ENCODE measurements around the gene DMD.
"Not testable (repeated sequence)": the region's sequence is repeated elsewhere in the genome, so short reads cannot be mapped to it uniquely, and the experiment has no call there.

The DMD gene

DNA sequence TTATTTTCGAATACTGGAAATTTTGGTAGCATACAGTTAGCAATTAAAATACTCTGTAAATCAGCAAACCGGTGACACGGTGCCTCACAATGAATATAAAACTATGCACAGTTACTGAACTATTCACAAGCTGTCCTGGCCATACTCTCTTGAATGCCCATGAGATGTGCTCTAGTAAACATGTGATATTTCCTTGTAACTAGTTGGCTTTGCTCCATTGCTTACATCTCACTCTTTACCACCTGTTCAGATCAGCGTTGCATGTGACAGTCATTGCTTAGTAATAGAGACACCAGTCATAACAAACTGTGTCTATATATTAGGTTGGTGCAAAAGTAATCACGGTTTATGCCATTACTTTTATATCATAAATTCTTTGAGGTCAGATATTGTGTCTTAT lies 1241.6 kb downstream of the DMD start:
- DNase-seq: no peak

DNA sequence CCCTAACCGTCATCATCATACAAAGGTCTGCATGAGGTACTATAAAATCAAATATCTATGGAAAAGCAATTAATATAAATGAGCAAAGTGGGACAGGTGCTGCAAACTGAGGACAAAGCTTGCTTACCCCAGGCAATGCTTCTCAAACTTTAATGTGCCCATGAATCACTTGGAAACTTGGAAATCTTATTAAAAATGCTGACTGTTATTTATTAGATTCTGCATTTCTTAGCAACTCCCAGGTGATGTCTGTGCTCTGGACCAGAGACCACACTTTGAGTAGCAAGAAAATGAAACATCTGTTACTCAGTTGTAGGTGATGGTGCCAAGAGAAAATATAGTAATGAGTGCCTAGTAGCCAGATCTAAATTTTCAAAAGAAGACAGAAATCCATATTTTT lies 1249.1 kb downstream of the DMD start:
- no peak for DNase-seq

DNA sequence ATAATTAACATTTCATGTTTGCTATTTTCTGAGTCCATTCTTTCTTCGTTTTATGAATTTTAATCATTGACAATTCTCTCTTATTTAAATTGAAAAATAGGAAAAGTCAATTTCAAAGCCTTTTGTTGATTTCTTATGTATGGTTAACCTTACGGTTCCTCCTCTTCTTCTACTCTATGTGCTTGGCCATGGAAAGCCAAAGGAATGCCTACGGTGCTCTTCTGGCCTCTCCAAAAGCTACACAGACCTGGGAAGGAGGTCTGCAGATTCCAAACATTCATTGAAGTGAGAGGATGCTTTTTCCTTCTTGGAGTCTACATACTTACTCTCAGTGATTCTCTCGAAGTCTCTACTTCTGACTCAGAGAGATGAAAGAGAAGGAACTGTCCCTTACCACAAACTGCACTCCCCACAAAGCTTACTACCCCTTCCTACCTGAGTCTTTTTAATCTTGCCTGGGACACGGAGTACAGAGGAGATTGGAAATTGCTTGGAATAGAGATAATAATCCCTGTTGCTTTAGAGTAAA lies 1276.4 kb downstream of the DMD start:
- DNase-seq: no peak

DNA sequence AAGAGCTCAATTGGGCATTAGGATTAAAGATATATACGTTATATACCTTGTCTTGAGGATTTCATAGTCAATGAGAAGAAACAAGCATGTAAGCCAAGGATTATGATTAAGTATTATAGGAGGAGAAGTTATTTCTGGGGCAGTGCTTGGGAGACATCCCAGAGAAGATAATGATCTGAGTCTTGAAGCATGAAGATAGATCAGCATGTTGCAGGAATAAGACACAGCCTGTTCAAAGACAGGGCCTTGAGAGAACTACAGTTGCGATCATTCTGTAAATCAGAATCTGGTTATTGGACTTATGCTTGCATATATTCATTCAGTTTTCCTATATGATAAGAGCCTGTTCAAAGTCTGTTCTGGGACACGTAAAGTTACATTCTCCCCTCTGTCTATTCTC lies 1277.3 kb downstream of the DMD start:
- DNase-seq: no peak

DNA sequence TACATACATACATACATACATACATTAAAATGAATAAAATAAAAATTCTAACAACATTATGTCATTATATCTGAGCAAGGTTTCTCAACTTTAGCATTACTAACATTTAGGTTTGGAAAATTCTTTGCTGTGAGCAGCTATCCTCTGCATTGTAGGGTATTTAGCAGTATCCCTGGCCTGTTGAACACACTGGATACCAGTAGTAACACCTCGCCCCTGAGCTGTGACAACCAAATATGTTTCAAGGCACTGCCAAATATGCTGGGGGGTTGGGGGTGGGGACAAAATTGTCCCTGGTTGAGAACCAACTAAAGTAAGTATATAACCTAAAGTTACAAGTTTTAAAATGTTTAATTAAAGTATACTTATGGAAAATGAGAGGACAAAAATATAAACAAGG lies 1278.6 kb downstream of the DMD start:
- DNase-seq: no peak

DNA sequence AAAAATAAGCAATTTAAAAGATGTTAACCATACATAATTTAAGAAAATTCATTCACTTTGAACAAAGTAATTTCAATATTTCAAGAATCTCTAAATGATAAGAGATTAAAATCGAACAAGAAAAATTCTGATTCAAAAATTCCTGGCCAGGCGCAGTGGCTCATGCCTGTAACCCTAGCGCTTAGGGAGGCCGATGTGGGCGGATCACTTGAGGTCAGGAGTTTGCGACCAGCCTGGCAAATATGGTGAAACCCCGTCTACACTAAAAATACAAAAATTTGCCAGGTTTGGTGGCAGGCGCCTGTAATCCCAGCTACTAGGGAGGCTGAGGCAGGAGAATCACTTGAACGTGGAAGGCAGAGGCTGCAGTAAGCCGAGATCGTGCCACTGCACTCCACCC lies 1279.0 kb downstream of the DMD start:
- not testable (repeated sequence) for DNase-seq

DNA sequence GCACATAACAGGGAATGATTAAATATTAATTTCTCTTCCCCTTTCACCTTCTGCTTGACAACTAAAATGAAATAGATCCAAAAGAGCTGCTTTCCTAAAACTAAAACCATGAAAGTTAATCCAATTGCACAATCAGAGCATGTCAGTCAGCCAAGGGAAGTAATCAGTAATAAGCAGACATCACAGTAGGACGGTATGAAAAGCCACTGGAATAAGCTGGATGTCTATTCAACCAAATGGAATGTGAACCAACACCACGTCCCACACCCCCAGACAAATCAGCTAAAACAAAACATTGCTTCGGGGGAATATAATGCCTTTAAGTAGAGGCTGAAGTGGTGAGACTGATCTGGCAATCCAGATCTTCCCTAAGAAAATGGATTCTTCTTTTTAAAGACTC lies 1280.1 kb downstream of the DMD start:
- no peak for DNase-seq

DNA sequence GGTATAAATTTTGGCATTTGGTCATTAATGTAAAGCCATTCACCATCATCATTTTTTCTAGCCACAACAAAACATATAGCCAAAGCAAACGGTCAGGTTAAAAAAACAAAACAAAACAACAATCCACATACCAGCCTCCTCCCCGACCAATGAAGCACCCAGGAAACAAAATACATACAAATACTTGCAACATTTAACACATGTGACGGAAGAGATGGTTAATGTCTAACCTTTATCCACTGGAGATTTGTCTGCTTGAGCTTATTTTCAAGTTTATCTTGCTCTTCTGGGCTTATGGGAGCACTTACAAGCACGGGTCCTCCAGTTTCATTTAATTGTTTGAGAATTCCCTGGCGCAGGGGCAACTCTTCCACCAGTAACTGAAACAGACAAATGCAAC lies 1282.0 kb downstream of the DMD start:
- DNase-seq: no peak

DNA sequence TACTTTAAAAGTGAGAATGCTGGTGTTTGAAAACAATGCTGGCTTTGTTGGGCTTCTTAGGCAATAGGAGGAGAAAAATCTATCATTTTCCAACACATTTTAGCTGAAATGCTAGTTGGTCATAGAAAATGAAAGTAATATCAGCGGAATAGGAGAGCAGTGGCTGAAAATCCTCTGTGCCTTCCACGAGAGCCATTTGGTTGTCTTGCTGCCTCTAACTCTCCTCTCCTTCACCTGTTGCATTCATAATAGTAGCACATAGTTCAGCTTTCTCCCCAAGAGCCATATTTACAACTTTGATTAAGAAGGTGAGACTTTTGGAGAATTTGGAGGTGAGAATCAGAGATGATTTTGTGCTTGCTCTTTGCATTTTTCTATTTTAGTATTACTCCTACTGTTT lies 1290.1 kb downstream of the DMD start:
- no peak for DNase-seq

DNA sequence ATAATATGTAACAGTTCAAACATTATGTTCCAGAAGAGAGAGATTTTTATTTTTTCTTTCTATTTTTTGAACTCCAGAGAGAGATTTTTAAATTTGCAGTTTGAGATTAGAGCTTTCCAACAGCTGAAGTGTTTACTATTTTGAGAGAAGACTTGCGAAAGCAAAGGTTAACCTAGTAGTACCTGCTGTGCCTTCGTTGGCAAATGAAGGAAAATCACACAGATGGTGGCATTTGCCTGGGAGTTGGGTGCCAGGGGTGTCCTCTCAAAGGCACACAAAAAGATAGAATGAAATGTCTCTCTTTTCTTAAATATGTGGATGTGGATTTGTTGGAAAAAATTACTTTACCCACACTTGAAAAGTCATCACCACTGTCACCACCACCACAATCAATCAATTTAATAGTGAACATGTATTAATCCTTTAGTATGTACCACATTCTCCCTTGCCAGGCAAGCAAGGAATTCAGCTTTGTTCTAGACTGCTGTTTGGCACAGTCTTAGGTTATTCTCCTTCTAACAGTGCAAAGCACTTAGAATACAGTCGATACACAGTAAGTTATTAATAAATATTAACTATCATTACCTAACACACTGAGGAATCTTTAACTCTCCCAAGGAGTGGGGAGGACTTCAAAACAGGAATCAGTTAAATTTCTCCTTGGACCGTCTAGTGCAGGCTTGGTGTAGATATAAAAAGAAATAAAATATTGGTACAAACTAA lies 1301.3 kb downstream of the DMD start:
- DNase-seq: no peak

DNA sequence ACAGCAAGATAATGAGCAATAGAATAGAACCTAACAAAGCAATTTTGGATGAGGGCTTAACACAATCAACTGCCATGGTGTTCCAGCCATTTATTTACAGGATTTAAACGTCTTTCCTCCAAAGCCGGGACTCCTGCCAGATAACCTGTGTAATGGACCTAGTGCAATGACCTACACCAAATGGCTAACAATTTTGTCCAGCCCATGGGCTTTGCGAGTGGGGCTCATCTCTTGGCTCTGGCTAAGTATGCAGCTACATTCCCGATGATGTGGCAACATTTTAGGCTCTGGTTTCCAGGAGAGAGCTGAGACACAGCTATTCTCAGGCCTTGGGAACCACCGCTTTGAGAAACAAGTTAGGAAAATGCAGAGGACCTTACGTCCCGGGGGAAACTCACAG lies 1317.2 kb downstream of the DMD start:
- no peak for DNase-seq

DNA sequence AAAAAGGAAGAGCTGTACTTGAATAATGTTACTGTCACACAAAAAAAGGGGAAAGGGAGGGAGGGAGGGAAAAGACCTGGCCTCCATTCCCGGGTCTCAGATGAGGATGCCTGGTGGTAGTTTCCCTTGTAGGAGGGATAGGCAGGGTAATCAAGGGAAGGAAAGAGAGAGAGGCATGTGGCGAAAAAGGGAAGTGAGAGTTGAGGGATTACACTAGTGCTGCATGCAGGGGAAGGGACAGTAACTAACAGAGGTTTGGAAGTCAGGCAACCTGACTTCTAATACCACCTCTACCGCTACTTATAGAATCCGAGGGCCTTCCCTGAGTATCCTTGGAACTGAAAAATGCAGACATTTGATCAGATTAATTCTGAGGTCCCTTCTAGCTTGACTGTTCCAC lies 1317.8 kb downstream of the DMD start:
- no peak for DNase-seq

DNA sequence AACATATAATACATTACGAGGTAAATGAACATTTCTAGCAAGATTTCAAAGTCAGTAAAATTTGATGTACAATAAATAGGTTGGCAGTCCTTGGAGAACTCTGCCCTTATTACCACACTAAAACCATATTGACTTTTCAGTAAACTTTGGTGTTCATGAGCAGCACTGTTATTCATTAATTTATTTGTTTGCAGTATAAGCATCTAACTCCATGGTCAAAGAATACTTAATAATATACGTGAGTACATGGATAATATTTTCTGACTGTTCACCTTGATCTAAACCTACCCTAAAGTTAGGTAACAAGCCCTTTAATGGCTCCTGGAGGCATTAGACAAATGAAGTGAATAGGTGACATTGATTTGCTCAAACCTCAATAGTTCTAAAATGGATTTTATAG lies 1322.3 kb downstream of the DMD start:
- DNase-seq: no peak

DNA sequence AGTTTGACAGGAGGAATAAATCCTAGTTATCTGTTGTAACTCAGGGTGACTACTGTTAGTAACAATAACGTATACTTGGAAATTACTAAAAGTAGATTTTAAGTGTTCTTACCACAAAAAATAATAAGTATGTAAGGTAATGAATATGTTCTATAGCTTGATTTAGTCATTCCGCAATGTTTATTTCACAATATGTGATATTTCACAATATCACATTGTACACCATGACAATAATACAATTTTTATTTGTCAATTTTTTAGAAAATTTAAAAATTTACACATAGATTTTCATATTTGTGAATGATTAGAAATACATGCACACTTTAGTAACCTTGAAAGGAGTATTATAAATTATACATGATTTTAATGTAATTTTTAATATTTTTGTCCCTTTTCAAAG lies 1326.8 kb downstream of the DMD start:
- DNase-seq: no peak

DNA sequence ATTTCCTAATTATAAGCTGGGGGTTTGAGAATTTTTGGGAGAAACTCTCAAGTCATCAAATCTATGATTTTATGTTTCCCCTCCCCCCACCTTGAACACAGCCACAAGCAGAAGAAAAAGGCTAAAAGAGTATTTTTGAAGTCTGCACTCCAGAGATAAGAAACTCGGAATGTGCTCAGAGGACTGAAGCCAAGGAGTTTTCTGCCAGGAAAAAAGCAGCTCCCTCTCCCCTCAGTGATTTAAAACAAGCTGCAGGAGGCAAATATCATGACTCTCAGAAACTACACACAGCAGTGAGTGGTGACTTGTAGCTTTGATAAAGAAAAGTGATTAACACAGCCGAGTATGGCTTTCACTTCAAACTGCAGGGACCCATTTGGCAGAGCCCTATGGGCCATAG lies 1339.3 kb downstream of the DMD start:
- DNase-seq: no peak

DNA sequence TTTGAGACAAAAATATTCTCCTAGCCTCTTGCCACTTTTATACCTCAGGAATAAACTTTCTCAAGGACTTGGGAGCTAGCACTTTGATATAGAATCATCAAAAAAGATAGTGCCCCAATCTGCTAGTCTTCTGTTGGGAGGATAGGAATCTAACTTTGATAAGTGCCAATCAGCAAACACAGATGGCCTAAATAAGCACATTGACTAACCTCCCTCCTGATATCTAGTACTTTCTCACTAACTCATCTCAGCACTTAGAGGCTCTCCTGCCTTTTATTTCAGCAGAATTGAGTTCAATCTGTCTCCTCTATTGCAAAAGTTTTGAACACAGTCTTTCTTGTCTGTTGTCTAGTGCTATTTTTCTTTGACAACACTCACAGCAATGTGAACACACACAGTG lies 1341.1 kb downstream of the DMD start:
- DNase-seq: no peak

DNA sequence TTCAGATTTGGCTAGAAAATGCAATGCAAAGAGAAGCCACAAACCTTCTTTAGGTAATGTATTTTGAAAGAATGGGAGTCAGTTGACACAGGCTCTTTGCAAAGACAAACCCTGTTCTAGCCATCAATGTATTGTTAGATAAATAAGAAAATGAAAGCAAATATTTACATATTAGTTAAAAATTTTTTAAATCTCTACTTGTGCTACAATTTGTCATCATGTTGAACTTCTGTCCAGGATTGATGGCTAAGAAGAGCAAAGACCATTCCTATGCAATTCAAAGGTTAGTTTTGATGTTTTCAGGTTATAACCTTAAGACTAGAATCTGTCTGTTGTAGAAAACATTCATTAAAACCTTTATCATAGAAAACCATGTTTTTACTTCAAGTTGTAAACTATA lies 1350.7 kb downstream of the DMD start:
- DNase-seq: no peak

DNA sequence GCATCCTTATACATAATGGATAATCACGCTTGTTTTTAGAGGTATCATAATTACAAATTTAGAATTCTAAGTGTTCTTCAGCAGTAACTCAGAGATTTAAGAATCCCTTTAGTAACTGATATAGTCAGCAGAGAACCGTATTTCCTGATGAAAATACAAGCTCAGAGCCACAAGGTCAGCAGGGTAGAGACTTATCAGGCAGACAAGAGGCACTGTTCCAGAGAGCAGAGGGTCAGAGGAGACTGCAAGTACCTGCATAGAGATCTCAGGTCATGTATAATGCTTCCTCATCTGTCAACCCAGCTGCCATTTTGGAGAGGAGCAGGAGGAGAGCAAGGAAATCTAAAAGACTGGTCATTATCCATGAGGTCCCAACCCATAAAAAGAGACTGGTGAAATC lies 1352.4 kb downstream of the DMD start:
- no peak for DNase-seq

DNA sequence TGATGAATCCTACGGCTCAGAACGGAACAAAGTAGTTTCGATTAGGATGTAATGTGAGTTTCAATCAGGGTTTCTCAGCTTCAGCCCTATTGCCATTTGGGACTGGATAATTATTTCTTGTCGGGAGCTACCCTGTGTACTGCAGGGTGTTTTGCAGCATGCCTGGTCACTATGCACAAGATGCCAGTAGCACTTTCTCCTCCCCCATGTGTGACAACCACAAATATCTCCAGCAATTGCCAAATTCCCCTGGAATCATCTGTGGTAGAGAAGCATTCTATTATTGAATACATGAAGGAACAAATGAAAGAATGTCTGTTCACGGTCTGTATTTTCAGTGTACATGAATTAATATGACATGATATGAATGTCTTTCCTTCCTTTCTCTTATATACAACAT lies 1356.6 kb downstream of the DMD start:
- DNase-seq: no peak

DNA sequence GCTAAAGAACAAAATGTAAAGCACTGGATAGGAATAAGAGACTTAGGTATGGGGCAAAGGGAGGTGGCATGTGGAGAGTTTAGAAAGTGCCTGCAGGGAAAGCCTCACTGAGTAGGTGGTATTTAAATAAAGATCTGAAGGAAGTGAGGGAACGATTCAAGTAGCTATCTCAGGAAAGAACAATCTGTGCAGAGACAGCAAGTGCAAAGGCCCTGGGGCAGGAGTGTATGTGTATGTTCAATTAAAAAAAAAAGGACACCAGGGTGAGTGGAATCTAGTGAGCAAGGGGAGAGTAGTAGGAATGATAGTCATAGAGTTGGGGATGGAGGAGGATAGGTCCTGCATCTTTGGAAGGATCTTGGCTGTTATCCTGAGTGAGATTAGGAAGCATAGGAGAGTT lies 1359.6 kb downstream of the DMD start:
- DNase-seq: no peak

DNA sequence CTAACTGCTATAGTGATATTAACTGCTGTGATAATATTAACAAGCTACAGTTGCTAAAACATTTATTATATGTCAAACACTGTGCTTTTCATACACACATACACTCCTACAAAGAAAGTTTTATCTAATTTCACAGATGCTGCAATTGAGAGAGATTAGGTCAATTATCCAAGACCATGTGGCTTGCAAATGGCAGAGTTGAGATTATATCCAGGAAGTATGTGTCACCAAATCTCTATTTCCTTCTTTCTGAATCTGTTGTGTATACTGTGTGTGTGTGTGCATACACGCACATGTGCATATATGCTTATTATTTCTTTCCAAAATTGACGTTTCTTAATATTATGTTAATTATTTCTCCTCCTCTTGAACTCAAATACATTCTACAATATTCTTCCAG lies 1363.6 kb downstream of the DMD start:
- no peak for DNase-seq

DNA sequence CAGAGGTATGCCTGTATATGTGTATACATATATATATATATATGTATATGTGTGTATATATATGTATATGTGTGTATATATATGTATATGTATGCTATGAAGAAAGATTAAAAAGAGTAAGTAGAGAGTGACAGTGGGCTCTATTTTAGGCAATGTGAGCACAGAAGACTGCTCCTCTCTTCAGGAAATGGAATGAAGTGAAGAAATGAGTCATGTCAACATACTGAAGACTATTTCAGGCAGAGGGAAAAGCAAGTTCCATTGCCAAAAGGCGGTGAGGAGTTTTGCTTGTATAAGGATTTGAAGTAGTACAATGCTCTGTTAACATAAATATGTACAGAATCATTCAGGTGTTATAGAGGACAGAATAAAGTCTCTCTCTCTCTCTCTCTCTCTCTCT lies 1366.3 kb downstream of the DMD start:
- no peak for DNase-seq

DNA sequence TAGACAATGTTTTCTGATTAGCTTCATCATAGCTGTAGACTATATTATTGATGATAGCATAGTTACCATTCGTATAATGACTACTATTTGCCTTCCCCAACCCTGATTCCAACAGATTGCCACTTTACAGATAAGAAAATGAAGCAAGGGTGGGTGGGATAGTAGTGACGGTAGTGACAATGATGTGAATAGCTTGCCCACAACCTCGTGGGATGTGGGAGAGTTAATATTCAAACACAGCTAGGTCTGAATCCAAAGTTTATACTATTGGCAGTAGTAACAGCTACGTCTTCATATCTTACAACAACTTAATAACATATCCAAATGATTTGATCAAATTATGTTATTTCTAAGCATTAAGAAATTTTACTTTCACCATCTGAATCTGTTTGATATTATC lies 1372.7 kb downstream of the DMD start:
- DNase-seq: no peak

DNA sequence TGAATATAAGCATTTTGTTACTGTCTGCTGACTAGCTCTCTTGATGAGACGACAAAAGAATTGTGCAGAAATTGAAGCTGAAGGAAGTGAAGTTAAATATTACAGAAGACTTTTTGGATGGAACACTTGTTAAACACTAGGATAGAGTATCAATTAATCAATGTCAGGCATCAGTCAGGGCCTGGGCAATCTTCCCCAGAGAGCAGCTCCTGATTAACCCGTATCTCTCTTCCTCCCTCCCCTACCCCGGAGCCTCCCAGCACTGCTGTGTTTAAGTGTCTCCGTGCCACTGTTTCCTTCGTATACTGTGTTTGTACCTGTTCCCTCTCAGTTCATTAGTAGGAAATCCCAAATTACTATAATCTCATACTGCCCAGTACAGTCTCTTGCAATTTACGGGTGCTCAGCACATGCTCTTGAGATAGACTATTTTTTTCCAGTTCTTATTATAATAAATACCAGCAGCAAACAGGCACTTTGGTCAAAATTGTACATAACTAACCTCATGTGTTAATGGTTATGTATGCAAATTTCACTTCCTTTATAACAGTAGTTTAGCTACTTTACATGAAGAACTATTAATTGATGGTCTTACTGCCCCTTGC lies 1373.8 kb downstream of the DMD start:
- DNase-seq: no peak

DNA sequence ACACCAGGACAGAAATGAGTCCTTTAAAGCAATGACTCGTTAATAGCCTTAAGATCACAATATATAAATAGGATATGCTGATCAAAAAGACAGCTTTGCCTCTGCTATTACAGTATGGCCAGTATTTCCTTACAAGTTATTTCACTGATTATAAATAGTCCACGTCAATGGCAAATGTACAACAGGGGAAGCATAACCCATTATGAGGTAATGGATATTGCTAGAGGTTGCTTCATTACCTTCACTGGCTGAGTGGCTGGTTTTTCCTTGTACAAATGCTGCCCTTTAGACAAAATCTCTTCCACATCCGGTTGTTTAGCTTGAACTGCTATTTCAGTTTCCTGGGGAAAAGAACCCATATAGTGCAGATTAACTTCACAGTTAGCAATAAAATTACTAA lies 1374.9 kb downstream of the DMD start:
- no peak for DNase-seq
